Body of pancreas (tissue), 4 donors: ENCODE measurements around the gene NAALADL1. TPM values are rescaled to one million over a fixed set of nuclear protein-coding genes. Genes with fewer than 3 reads are reported as not detected.

ENCODE experiments used
- ATAC-seq: fragments of 150-250 bp; one replicate; pipeline ENCODE4 v1.9.1; 2016
- DNase-seq, 4 donors: peaks; one replicate each; pipeline ENCODE4 v3.0.0-alpha.2; 2019
- H3K27ac ChIP-seq, 4 donors: fragments of 200-600 bp; sonication (generic); 1 replicate in 3 of 4; 2 replicates in 1 of 4; pipeline versions ENCODE4 v1.5.1 to v1.6.1; 2016 to 2019; ENCODE audit warnings: mild to moderate bottlenecking in 1 of 4, mixed read lengths in 1 of 4, moderate library complexity in 1 of 4
- H3K27me3 ChIP-seq, 2 donors: fragments of 200-600 bp; sonication (generic); one replicate each; pipeline ENCODE4 v1.6.0; 2016; ENCODE audit warnings: mild to moderate bottlenecking in 1 of 2
- H3K36me3 ChIP-seq, 2 donors: fragments of 200-600 bp; sonication (generic); replicated peaks in 1 of 2; 2 replicates each; pipeline ENCODE4 v1.5.1; 2016; ENCODE audit warnings: low read depth in 2 of 2; ENCODE audit not compliant: insufficient read depth in 1 of 2
- H3K4me1 ChIP-seq: fragments of 200-600 bp; sonication (generic); one replicate; pipeline ENCODE4 v1.6.0; 2016
- H3K4me3 ChIP-seq, 2 donors: fragments of 200-600 bp; sonication (generic); 1 replicate in 1 of 2; 2 replicates in 1 of 2; pipeline ENCODE4 v1.5.1; 2016 to 2019
- H3K9me3 ChIP-seq, 3 donors: fragments of 200-600 bp; sonication (generic); 1 replicate in 2 of 3; 2 replicates in 1 of 3; pipeline ENCODE4 v1.5.1; 2016
- POLR2A ChIP-seq, 3 donors: fragments of 450-650 bp; IDR thresholded peaks; one replicate each; pipeline ENCODE4 v1.6.1; 2016; ENCODE audit warnings: antibody characterized with exemption in 3 of 3, mild to moderate bottlenecking in 2 of 3
- WGBS, 2 donors: methylation state at CpG; one replicate each; pipeline ENCODE4 v1.1.5; 2017; 5-methylcytosine and 5-hydroxymethylcytosine counted together
- intact Hi-C: fragments of 100-400 bp; cut with DNase I; formaldehyde crosslinking; loops from one replicate; pipeline ENCODE4 v1.15.1; 2023
- total RNA-seq, 2 donors: library from RNA; depleted of rRNA; stranded (reverse); fragments of >200 nt; gene quantifications; one replicate each; pipeline ENCODE4 v1.1.0, GENCODE V29; 2016
- TF ChIP-seq, protein P1 (sequence below), 7 experiments: fragments of 450-650 bp in 4 of 7; fragments of 200-600 bp in 3 of 7; sonication (generic) in 3 of 7; IDR thresholded peaks; one replicate each; pipeline ENCODE4 v1.5.1; 2016 to 2019; ENCODE audit warnings: antibody characterized with exemption in 7 of 7

NAALADL1 gene
- total RNA-seq, 2 donors from 2014 or later = 1.6 to 11.5 TPM

- TF ChIP-seq, protein P1, sequence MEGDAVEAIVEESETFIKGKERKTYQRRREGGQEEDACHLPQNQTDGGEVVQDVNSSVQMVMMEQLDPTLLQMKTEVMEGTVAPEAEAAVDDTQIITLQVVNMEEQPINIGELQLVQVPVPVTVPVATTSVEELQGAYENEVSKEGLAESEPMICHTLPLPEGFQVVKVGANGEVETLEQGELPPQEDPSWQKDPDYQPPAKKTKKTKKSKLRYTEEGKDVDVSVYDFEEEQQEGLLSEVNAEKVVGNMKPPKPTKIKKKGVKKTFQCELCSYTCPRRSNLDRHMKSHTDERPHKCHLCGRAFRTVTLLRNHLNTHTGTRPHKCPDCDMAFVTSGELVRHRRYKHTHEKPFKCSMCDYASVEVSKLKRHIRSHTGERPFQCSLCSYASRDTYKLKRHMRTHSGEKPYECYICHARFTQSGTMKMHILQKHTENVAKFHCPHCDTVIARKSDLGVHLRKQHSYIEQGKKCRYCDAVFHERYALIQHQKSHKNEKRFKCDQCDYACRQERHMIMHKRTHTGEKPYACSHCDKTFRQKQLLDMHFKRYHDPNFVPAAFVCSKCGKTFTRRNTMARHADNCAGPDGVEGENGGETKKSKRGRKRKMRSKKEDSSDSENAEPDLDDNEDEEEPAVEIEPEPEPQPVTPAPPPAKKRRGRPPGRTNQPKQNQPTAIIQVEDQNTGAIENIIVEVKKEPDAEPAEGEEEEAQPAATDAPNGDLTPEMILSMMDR (IDR thresholded peaks at IDR 0.05) = no peak
- no peaks in the 10 kb centered on the region for H3K9me3 ChIP-seq
- no peaks in the 10 kb centered on the region for H3K4me1 ChIP-seq
- intact Hi-C loops = no loop called here
- no peak overlapping the region for H3K4me3 ChIP-seq
- DNase-seq = no peak
- no peak for ATAC-seq
- no peak overlapping the region for H3K27ac ChIP-seq
- H3K27me3 ChIP-seq = no peaks in the 10 kb centered on the region
- WGBS, 2 donors = 67 to 88% methylated on average over 5 to 9 of the region's 9 CpGs
- H3K36me3 ChIP-seq = no peaks in the 10 kb centered on the region
Measured at GRCh38 chr11:65060913-65061408, 2.6 kb upstream of the NAALADL1 start.

DNA sequence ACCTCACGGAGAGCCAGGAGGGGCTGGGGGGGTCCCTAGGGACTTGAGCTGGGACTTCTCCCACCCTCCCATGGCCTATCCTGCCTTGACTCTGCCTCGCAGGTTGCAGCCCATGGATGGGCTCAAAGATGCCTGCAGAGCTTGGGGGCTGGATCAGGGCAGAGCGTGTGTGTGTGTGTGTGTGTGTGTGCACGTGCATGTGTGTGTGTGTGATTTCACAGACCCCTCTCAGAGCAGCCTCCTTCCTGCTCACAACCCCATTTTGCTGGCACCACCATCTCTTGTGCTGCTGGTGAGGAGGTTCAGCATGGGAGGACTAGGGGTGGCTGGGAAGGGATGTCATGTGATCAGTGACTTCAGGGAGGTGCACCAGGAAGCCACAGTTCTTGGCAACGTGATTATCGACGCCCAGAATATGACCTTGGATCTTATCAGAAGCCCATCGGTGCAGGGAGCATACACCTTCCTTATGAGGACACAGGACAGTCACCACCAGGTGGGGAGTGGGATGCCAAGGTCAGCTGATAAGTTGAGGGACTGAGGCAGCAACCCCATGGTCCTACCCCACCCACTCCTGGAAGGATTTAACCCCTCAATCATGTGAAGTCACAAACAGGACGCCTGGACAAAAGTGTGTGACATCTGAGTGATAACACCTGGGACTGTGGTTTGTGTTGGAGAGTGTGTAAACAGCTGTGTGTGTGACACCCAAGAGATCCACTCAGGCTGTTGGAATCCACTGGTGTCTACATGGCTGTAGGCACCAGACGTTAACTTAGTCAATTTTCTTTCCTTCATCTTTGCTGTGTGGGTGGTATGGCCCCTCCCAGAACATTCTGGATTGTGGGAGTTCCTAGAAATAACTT, 1.8 kb upstream of the NAALADL1 start:
- peak; percentile 24 for ATAC-seq
- 11 to 41% methylated on average over 6 to 10 of the region's 10 CpGs for WGBS, 2 donors

GRCh38 chr11:65059523-65059922, 1.2 kb upstream of the NAALADL1 start:
- intact Hi-C loops = no loop called here
- no peak overlapping the region for H3K4me3 ChIP-seq
- ATAC-seq (no peak), DNase-seq (no peak)
- H3K36me3 ChIP-seq = no peaks in the 10 kb centered on the region
- H3K4me1 ChIP-seq = no peaks in the 10 kb centered on the region
- H3K9me3 ChIP-seq = no peaks in the 10 kb centered on the region
- no peak overlapping the region for H3K27ac ChIP-seq
- no peak for TF ChIP-seq POLR2A (IDR thresholded peaks at IDR 0.05)
- WGBS, 2 donors = 50 to 82% methylated on average over 3 of the region's 3 CpGs
- H3K27me3 ChIP-seq = no peaks in the 10 kb centered on the region

More for the DNA sequence above, 1.8 kb upstream of the NAALADL1 start:
- Histone ChIP-seq H3K27ac (no peak overlapping the region), H3K9me3 (no peaks in the 10 kb centered on the region), H3K4me3 (no peak overlapping the region), H3K27me3 (no peaks in the 10 kb centered on the region), H3K36me3 (no peaks in the 10 kb centered on the region), H3K4me1 (no peaks in the 10 kb centered on the region)
- no peak for DNase-seq
- intact Hi-C loops = no loop called here
- TF ChIP-seq, protein P1 (IDR thresholded peaks at IDR 0.05) = no peak
- TF ChIP-seq POLR2A (IDR thresholded peaks at IDR 0.05) = no peak

- TF ChIP-seq, protein P1 (IDR thresholded peaks at IDR 0.05) = no peak
- no peak for TF ChIP-seq POLR2A (IDR thresholded peaks at IDR 0.05)
- WGBS, 2 donors = 82% methylated on average over 10 of the region's 13 CpGs; no CpG with 5 or more reads in 1 of the 2 donors
- Histone ChIP-seq H3K4me3 (no peak overlapping the region), H3K4me1 (no peaks in the 10 kb centered on the region), H3K27me3 (no peaks in the 10 kb centered on the region), H3K9me3 (no peaks in the 10 kb centered on the region), H3K27ac (no peak overlapping the region), H3K36me3 (no peaks in the 10 kb centered on the region)
- DNase-seq (no peak), ATAC-seq (no peak)
- intact Hi-C loops = no loop called here
Measured at GRCh38 chr11:65058012-65058411, 341 bp downstream of the NAALADL1 start.

GRCh38 chr11:65057526-65057925, 827 bp downstream of the NAALADL1 start:
- Histone ChIP-seq H3K27ac (no peak overlapping the region), H3K9me3 (no peaks in the 10 kb centered on the region), H3K4me3 (no peak overlapping the region), H3K36me3 (no peaks in the 10 kb centered on the region), H3K27me3 (no peaks in the 10 kb centered on the region), H3K4me1 (no peaks in the 10 kb centered on the region)
- intact Hi-C loops = no loop called here
- WGBS, 2 donors = 81 to 85% methylated on average over 7 of the region's 7 CpGs
- TF ChIP-seq, protein P1 (IDR thresholded peaks at IDR 0.05) = no peak
- TF ChIP-seq POLR2A (IDR thresholded peaks at IDR 0.05) = no peak
- ATAC-seq = no peak
- no peak for DNase-seq
